ENCODE data around the gene PDCD7. TPM values are rescaled to one million over a fixed set of nuclear protein-coding genes. Genes with fewer than 3 reads are reported as not detected.
A peak's percentile ranks its signal among the peaks of the same experiment; 100 is the strongest.
"Not testable (repeated sequence)": the region's sequence is repeated elsewhere in the genome, so short reads cannot be mapped to it uniquely, and the experiment has no call there.

PDCD7 gene
- total and polyA plus RNA-seq, 9 donors: 11.6 to 25.4 (median 21.0) TPM

DNA sequence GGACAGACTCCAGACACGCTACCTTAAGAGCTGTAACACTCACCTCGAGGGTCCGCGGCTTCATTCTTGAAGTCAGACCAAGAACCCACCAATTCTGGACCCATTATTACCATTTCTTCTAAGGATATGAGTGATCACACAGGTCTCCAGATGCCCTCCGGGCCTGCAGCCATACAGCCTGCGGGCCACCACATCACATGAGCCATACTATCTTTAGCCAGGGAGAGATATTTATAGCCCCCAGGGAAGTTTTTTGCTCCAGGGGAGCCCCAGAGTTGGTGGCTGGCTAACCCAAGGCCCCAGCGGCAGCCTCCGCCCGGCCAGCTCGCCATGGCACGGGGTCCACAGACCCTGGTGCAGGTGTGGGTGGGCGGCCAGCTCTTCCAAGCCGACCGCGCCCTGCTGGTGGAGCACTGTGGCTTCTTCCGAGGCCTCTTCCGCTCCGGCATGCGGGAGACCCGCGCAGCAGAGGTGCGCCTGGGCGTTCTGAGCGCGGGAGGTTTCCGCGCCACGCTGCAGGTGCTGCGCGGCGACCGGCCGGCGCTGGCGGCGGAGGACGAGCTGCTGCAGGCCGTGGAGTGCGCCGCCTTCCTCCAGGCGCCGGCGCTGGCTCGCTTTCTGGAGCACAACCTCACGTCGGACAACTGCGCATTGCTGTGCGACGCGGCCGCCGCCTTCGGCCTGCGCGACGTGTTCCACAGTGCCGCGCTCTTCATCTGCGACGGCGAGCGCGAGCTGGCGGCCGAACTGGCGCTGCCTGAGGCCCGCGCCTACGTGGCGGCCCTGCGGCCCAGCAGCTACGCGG is 56.9 kb downstream of the PDCD7 start, which contains the start of gene KBTBD13:
Gene KBTBD13, plus strand, starts transcription at position 261 of the 805 bp plus-strand sequence. Its CDS starts 70 bp downstream, at position 331.
- H3K36me3 ChIP-seq (ENCODE audit: control insufficient read depth, insufficient read depth, low read length): no peaks in the 10 kb centered on the region
- WGBS (ENCODE audit: insufficient coverage): 65% methylated on average over 71 of the region's 73 CpGs
- H3K4me1 ChIP-seq (ENCODE audit: control insufficient read depth, insufficient read depth, low read length): peaks cover 28% of the 10 kb centered on the region
- peak within 1 kb of the TSS; percentile 35 for H3K27ac ChIP-seq (ENCODE audit: low read length)
- peaks cover 18% of the 10 kb centered on the region for H3K27me3 ChIP-seq (ENCODE audit: control insufficient read depth, insufficient read depth, low read length)
- no peaks in the 10 kb centered on the region for H3K9me3 ChIP-seq (replicated peaks; ENCODE audit: control insufficient read depth, low read depth, low read length)
- H3K4me3 ChIP-seq (ENCODE audit: low read length): no peak within 1 kb of the TSS
- no peak for DNase-seq

DNA sequence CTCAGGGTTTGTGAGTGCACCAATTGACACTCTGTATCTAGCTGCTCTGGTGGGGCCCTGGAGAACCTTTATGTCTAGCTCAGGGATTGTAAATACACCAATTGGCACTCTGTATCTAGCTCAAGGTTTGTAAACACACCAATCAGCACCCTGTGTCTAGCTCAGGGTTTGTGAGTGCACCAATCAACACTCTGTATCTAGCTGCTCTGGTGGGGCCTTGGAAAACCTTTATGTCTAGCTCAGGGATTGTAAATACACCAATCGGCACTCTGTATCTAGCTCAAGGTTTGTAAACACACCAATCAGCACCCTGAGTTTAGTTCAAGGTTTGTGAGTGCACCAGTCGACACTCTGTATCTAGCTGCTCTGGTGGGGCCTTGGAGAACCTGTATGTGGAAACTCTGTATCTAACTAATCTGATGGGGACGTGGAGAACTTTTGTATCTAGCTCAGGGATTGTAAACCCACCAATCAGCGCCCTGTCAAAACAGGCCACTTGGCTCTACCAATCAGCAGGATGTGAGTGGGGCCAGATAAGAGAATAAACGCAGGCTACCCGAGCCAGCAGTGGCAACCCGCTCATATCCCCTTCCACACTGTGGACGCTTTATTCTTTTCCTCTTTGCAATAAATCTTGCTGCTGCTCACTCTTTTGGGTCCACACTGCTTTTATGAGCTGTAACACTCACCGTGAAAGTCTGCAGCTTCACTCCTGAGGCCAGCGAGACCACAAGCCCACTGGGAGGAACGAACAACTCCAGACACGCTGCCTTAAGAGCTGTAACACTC is 57.8 kb downstream of the PDCD7 start:
- Histone ChIP-seq H3K27me3 (ENCODE audit: control insufficient read depth, insufficient read depth, low read length) (peaks cover 18% of the 10 kb centered on the region), H3K4me1 (ENCODE audit: control insufficient read depth, insufficient read depth, low read length) (peaks cover 31% of the 10 kb centered on the region)
- 39% methylated on average over 6 of the region's 12 CpGs for WGBS (ENCODE audit: insufficient coverage)
- not testable (repeated sequence) for H3K4me3 ChIP-seq (ENCODE audit: low read length); H3K9me3 ChIP-seq (replicated peaks; ENCODE audit: control insufficient read depth, low read depth, low read length); H3K36me3 ChIP-seq (ENCODE audit: control insufficient read depth, insufficient read depth, low read length); DNase-seq; H3K27ac ChIP-seq (ENCODE audit: low read length)

DNA sequence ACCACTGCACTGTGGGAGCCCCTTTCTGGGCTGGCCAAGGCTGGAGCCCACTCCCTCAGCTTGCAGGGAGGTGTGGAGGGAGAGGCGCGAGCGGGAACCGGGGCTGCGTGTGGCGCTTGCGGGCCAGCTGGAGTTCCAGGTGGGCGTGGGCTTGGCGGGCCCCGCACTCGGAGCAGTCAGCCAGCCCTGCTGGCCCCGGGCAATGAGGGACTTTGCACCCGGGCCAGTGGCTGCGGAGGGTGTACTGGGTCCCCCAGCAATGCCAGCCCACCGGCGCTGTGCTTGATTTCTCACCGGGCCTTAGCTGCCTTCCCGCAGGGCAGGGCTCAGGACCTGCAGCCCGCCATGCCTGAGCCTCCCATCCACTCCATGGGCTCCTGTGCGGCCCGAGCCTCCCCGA is 58.7 kb downstream of the PDCD7 start:
- not testable (repeated sequence) for H3K36me3 ChIP-seq (ENCODE audit: control insufficient read depth, insufficient read depth, low read length); H3K9me3 ChIP-seq (replicated peaks; ENCODE audit: control insufficient read depth, low read depth, low read length); H3K27ac ChIP-seq (ENCODE audit: low read length); H3K4me3 ChIP-seq (ENCODE audit: low read length); DNase-seq
- Histone ChIP-seq H3K4me1 (ENCODE audit: control insufficient read depth, insufficient read depth, low read length) (peaks cover 38% of the 10 kb centered on the region), H3K27me3 (ENCODE audit: control insufficient read depth, insufficient read depth, low read length) (peaks cover 18% of the 10 kb centered on the region)
- 97% methylated on average over 17 of the region's 22 CpGs for WGBS (ENCODE audit: insufficient coverage)

DNA sequence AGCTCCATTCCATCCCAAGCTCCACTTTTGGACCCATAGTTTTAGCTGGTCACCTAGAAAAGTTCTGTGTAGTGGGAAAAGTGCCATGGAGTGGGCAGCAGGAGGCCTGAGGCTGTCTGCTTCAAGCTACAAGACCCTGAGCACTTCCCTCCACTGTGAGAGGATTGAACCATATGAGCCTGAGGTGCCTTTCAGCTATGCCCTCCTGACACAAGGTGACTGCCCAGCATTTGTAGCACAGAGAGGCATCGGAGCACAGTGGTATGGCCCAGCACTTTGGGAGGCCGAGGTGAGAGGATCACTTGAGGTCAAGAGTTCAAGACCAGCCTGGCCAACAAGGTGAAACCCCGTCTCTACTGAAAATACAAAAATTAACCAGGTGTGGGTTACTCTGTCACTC is 61.0 kb downstream of the PDCD7 start:
- Histone ChIP-seq H3K27me3 (ENCODE audit: control insufficient read depth, insufficient read depth, low read length) (peaks cover 14% of the 10 kb centered on the region), H3K27ac (ENCODE audit: low read length) (peak overlapping the region; percentile 31), H3K4me3 (ENCODE audit: low read length) (no peak overlapping the region), H3K4me1 (ENCODE audit: control insufficient read depth, insufficient read depth, low read length) (peaks cover 50% of the 10 kb centered on the region), H3K36me3 (ENCODE audit: control insufficient read depth, insufficient read depth, low read length) (no peaks in the 10 kb centered on the region), H3K9me3 (replicated peaks; ENCODE audit: control insufficient read depth, low read depth, low read length) (no peaks in the 10 kb centered on the region)
- 100% methylated on average over 2 of the region's 3 CpGs for WGBS (ENCODE audit: insufficient coverage)
- DNase-seq: no peak

DNA sequence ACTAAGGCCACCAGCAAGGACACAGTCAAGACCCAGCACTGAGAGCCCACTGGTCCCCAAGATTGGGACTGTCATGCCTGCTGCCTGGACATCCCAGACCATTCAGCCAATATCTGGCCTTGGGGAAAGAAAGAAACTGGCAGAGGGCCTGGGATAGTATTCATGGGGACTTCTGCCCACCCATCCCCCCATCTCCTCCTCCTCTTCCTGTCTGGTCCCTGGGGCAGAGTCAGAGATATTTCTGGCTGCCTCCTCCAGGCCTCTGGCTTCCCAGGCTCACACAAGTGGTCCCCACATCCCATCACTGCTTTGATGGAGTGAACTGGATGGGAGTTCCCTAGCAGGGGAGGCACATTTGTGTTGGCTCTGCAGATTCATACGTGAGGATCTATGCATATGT is 61.6 kb downstream of the PDCD7 start:
- H3K36me3 ChIP-seq (ENCODE audit: control insufficient read depth, insufficient read depth, low read length): no peaks in the 10 kb centered on the region
- peaks cover 16% of the 10 kb centered on the region for H3K27me3 ChIP-seq (ENCODE audit: control insufficient read depth, insufficient read depth, low read length)
- peak; percentile 85 for DNase-seq
- no CpG with 5 or more reads among the region's 1 CpG for WGBS (ENCODE audit: insufficient coverage)
- peaks cover 55% of the 10 kb centered on the region for H3K4me1 ChIP-seq (ENCODE audit: control insufficient read depth, insufficient read depth, low read length)
- no peaks in the 10 kb centered on the region for H3K9me3 ChIP-seq (replicated peaks; ENCODE audit: control insufficient read depth, low read depth, low read length)
- H3K4me3 ChIP-seq (ENCODE audit: low read length): no peak overlapping the region
- peak overlapping the region; percentile 69 for H3K27ac ChIP-seq (ENCODE audit: low read length)

DNA sequence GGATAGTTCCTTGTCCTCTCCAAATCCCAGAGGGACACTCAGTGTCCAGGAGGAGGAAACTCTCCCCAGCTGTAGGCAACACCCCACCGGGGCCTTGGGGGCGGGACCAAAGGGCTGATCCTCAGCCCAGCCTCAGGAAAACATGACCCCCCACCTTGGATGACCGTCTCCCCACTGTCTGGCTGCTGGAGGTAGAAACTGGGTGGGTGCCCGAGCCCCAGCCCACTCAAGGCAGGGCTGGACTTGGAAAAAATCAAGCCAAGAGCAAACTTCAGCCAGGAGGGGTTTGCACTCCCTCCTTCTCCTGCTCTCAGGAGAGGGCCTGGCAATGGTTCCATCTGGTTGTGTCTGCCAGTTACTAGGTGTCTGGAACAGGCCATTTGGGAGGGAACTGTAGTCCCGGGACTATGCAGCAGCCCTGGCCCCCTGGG is 62.2 kb downstream of the PDCD7 start:
- Histone ChIP-seq H3K27me3 (ENCODE audit: control insufficient read depth, insufficient read depth, low read length) (peaks cover 18% of the 10 kb centered on the region), H3K27ac (ENCODE audit: low read length) (peak overlapping the region; percentile 69), H3K36me3 (ENCODE audit: control insufficient read depth, insufficient read depth, low read length) (no peaks in the 10 kb centered on the region), H3K4me1 (ENCODE audit: control insufficient read depth, insufficient read depth, low read length) (peaks cover 58% of the 10 kb centered on the region), H3K4me3 (ENCODE audit: low read length) (no peak overlapping the region), H3K9me3 (replicated peaks; ENCODE audit: control insufficient read depth, low read depth, low read length) (no peaks in the 10 kb centered on the region)
- 6% methylated on average over 2 of the region's 5 CpGs for WGBS (ENCODE audit: insufficient coverage)
- peak; percentile 78 for DNase-seq

DNA sequence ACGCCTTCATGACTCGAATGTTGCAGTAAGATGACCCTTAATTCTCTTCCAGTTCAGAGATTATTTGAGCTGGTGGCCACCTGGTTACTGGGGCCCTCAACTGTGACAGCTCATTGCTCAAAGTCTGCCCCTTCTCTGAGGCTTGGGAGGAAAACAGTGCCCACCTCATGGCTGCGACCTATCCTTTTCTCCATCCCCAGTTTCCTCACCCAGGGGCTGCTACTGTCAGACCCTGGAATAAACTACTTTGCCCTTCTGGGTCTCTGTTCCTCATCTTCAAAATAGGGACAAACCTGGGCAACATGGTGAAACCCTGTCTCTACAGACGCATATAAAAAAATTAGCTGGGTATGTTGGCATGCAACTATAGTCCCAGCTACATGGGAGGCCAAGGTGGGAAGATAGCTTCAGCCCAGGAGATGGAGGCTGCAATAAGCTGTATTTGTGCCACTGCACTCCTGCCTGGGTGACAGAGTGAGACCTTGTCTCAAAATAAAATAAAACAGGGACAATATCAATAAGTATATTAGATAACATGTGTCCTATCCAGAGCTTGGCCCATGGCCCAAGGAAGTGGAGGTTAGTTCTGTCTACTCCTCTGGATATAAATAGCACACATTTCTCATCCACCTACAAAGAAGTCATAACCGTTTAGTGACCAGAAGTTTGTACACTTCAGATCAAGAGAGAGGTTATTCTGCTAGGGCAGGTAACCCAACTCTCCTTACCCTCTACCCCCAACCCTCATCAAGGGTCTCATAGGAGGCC is 63.6 kb downstream of the PDCD7 start:
- WGBS (ENCODE audit: insufficient coverage): 49% methylated on average over 3 of the region's 5 CpGs
- no peak for DNase-seq
- H3K27ac ChIP-seq (ENCODE audit: low read length): peak overlapping the region; percentile 70
- peaks cover 28% of the 10 kb centered on the region for H3K27me3 ChIP-seq (ENCODE audit: control insufficient read depth, insufficient read depth, low read length)
- no peak overlapping the region for H3K4me3 ChIP-seq (ENCODE audit: low read length)
- no peaks in the 10 kb centered on the region for H3K9me3 ChIP-seq (replicated peaks; ENCODE audit: control insufficient read depth, low read depth, low read length)
- H3K4me1 ChIP-seq (ENCODE audit: control insufficient read depth, insufficient read depth, low read length): peaks cover 55% of the 10 kb centered on the region
- no peaks in the 10 kb centered on the region for H3K36me3 ChIP-seq (ENCODE audit: control insufficient read depth, insufficient read depth, low read length)

DNA sequence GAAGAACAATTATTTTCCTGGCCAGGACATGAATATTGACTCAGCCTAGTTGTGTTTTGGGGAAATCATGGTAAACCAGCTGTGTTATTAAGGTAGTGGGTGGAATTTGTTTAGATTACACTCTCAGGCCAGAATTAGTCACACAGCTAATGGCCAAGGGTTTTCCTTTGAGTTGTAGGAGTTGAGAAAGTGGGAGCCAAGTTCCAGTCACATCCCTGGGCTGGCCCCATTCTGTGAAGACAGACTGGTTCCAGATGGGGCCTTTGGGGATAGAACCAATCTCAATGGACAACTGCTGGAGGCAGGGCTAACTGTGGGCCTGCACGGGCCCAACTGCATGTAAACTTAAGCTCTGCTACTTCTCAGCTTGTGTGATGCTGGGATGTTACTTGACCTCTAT is 64.4 kb downstream of the PDCD7 start:
- Histone ChIP-seq H3K27ac (ENCODE audit: low read length) (peak overlapping the region; percentile 70), H3K36me3 (ENCODE audit: control insufficient read depth, insufficient read depth, low read length) (no peaks in the 10 kb centered on the region), H3K9me3 (replicated peaks; ENCODE audit: control insufficient read depth, low read depth, low read length) (no peaks in the 10 kb centered on the region), H3K4me1 (ENCODE audit: control insufficient read depth, insufficient read depth, low read length) (peaks cover 55% of the 10 kb centered on the region), H3K27me3 (ENCODE audit: control insufficient read depth, insufficient read depth, low read length) (peaks cover 29% of the 10 kb centered on the region), H3K4me3 (ENCODE audit: low read length) (no peak overlapping the region)
- no CpG with 5 or more reads among the region's 1 CpG for WGBS (ENCODE audit: insufficient coverage)
- peak; percentile 82 for DNase-seq

DNA sequence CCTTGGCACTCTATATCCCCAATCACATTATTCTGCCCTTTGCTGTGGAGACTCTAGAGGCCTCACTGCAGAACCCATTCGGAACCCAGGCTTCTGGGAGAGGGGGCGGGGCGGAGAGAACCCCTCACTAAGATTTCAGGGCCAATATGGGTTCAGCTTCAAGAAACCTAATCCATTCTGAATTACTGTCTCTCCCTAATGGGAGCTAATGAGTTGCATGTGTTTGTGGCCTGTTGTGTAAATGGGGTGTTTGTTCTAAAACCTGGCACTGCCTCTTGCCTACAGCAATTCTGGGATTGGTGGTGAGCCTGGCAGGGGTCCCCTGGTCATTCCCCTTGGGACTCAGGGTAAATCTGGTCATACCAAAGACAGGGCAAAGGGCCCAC is 65.2 kb downstream of the PDCD7 start:
- Histone ChIP-seq H3K27me3 (ENCODE audit: control insufficient read depth, insufficient read depth, low read length) (peaks cover 29% of the 10 kb centered on the region), H3K36me3 (ENCODE audit: control insufficient read depth, insufficient read depth, low read length) (no peaks in the 10 kb centered on the region), H3K4me1 (ENCODE audit: control insufficient read depth, insufficient read depth, low read length) (peaks cover 57% of the 10 kb centered on the region), H3K4me3 (ENCODE audit: low read length) (peak overlapping the region; percentile 13), H3K27ac (ENCODE audit: low read length) (peak overlapping the region; percentile 70), H3K9me3 (replicated peaks; ENCODE audit: control insufficient read depth, low read depth, low read length) (no peaks in the 10 kb centered on the region)
- no CpG with 5 or more reads among the region's 3 CpGs for WGBS (ENCODE audit: insufficient coverage)
- DNase-seq: no peak

Measured in muscle of leg (tissue), 11 donors.